Memory B cell (primary cell): ENCODE measurements around the gene TAGLN.
"Not testable (repeated sequence)": the region's sequence is repeated elsewhere in the genome, so short reads cannot be mapped to it uniquely, and the experiment has no call there.

Source experiments
- ATAC-seq: fragments of 150-1000 bp; cut with Tn5 transposase; 2 replicates; pipeline ENCODE4 v1.10.0; 2021; ENCODE audit warnings: low read depth, mild to moderate bottlenecking, moderate library complexity
- DNase-seq, 2 donors: peaks; one replicate each; pipeline ENCODE4 v3.0.0; 2022; ENCODE audit warnings: low spot score in 2 of 2
- H3K27ac Mint-ChIP-seq: one replicate; pipeline ENCODE4 v1.8.0; 2022; ENCODE audit warnings: mild to moderate bottlenecking, moderate library complexity, mixed read lengths
- H3K27me3 Mint-ChIP-seq: one replicate; pipeline ENCODE4 v1.8.0; 2022; ENCODE audit warnings: mixed read lengths
- H3K36me3 Mint-ChIP-seq: one replicate; pipeline ENCODE4 v1.8.0; 2022; ENCODE audit warnings: mild to moderate bottlenecking, mixed read lengths
- H3K4me1 Mint-ChIP-seq: one replicate; pipeline ENCODE4 v1.8.0; 2022; ENCODE audit warnings: mixed read lengths
- H3K4me3 Mint-ChIP-seq: one replicate; pipeline ENCODE4 v1.8.0; 2022; ENCODE audit warnings: mild to moderate bottlenecking, moderate library complexity, mixed read lengths
- H3K9me3 Mint-ChIP-seq: one replicate; pipeline ENCODE4 v1.8.0; 2022; ENCODE audit warnings: mixed read lengths

TAGLN gene

GRCh38 chr11:117197006-117197405 is 2.2 kb upstream of the TAGLN start:
- Mint-ChIP-seq H3K4me1 (peaks cover 20% of the 10 kb centered on the region), H3K36me3 (peaks cover 26% of the 10 kb centered on the region), H3K9me3 (no peaks in the 10 kb centered on the region), H3K27ac (peak overlapping the region; percentile 18), H3K4me3 (no peak overlapping the region), H3K27me3 (no peaks in the 10 kb centered on the region)
- ATAC-seq = no peak
- DNase-seq = no peak

GRCh38 chr11:117197516-117198456 is 1.4 kb upstream of the TAGLN start:
- no peaks in the 10 kb centered on the region for H3K27me3 Mint-ChIP-seq
- no peaks in the 10 kb centered on the region for H3K9me3 Mint-ChIP-seq
- H3K27ac Mint-ChIP-seq = peak overlapping the region; percentile 9
- no peak for DNase-seq
- H3K4me3 Mint-ChIP-seq = no peak overlapping the region
- ATAC-seq = peak; percentile 14
- peaks cover 24% of the 10 kb centered on the region for H3K36me3 Mint-ChIP-seq
- H3K4me1 Mint-ChIP-seq = peaks cover 20% of the 10 kb centered on the region

GRCh38 chr11:117198613-117199012 is 557 bp upstream of the TAGLN start:
- Mint-ChIP-seq H3K4me1 (peaks cover 18% of the 10 kb centered on the region), H3K4me3 (no peak overlapping the region), H3K9me3 (no peaks in the 10 kb centered on the region), H3K27me3 (no peaks in the 10 kb centered on the region), H3K36me3 (peaks cover 26% of the 10 kb centered on the region), H3K27ac (peak overlapping the region; percentile 9)
- DNase-seq (no peak), ATAC-seq (no peak)

- peak overlapping the region; percentile 36 for H3K27ac Mint-ChIP-seq
- ATAC-seq (no peak), DNase-seq (no peak)
- peaks cover 16% of the 10 kb centered on the region for H3K4me1 Mint-ChIP-seq
- no peaks in the 10 kb centered on the region for H3K9me3 Mint-ChIP-seq
- no peak overlapping the region for H3K4me3 Mint-ChIP-seq
- H3K27me3 Mint-ChIP-seq = no peaks in the 10 kb centered on the region
- peaks cover 27% of the 10 kb centered on the region for H3K36me3 Mint-ChIP-seq
Measured at GRCh38 chr11:117199916-117200812, 994 bp downstream of the TAGLN start.

GRCh38 chr11:117200813-117201657 is 1.9 kb downstream of the TAGLN start:
- ATAC-seq (no peak), DNase-seq (no peak)
- H3K27ac Mint-ChIP-seq = peak overlapping the region; percentile 36
- H3K4me3 Mint-ChIP-seq = no peak overlapping the region
- peaks cover 13% of the 10 kb centered on the region for H3K4me1 Mint-ChIP-seq
- H3K36me3 Mint-ChIP-seq = peaks cover 22% of the 10 kb centered on the region
- H3K9me3 Mint-ChIP-seq = no peaks in the 10 kb centered on the region
- H3K27me3 Mint-ChIP-seq = no peaks in the 10 kb centered on the region

GRCh38 chr11:117201658-117202305 is 2.6 kb downstream of the TAGLN start:
- H3K27ac Mint-ChIP-seq = no peak overlapping the region
- H3K9me3 Mint-ChIP-seq = no peaks in the 10 kb centered on the region
- H3K4me3 Mint-ChIP-seq = no peak overlapping the region
- ATAC-seq (no peak), DNase-seq (no peak)
- no peaks in the 10 kb centered on the region for H3K27me3 Mint-ChIP-seq
- peaks cover 22% of the 10 kb centered on the region for H3K36me3 Mint-ChIP-seq
- H3K4me1 Mint-ChIP-seq = peaks cover 13% of the 10 kb centered on the region

GRCh38 chr11:117202386-117203068 is 3.4 kb downstream of the TAGLN start:
- Mint-ChIP-seq H3K27ac (peak overlapping the region; percentile 67), H3K9me3 (no peaks in the 10 kb centered on the region), H3K36me3 (peaks cover 18% of the 10 kb centered on the region), H3K27me3 (no peaks in the 10 kb centered on the region), H3K4me1 (peaks cover 13% of the 10 kb centered on the region), H3K4me3 (no peak overlapping the region)
- DNase-seq = no peak
- ATAC-seq = no peak

- Mint-ChIP-seq H3K9me3 (no peaks in the 10 kb centered on the region), H3K4me1 (peaks cover 13% of the 10 kb centered on the region), H3K27me3 (no peaks in the 10 kb centered on the region), H3K36me3 (peaks cover 17% of the 10 kb centered on the region), H3K27ac (peak overlapping the region; percentile 67), H3K4me3 (no peak overlapping the region)
- DNase-seq = no peak
- no peak for ATAC-seq
Measured at GRCh38 chr11:117203069-117203407, 3.9 kb downstream of the TAGLN start.

- Mint-ChIP-seq H3K9me3 (no peaks in the 10 kb centered on the region), H3K4me1 (peaks cover 7% of the 10 kb centered on the region), H3K36me3 (peaks cover 21% of the 10 kb centered on the region), H3K27ac (peak overlapping the region; percentile 19), H3K4me3 (no peak overlapping the region), H3K27me3 (no peaks in the 10 kb centered on the region)
- ATAC-seq (no peak), DNase-seq (no peak)
Measured at GRCh38 chr11:117204283-117205080, 5.3 kb downstream of the TAGLN start.

GRCh38 chr11:117205211-117205818 is 6.1 kb downstream of the TAGLN start:
- Mint-ChIP-seq H3K4me3 (no peak overlapping the region), H3K4me1 (peaks cover 7% of the 10 kb centered on the region), H3K36me3 (peaks cover 21% of the 10 kb centered on the region), H3K27ac (peak overlapping the region; percentile 19), H3K27me3 (no peaks in the 10 kb centered on the region), H3K9me3 (no peaks in the 10 kb centered on the region)
- DNase-seq (no peak), ATAC-seq (no peak)

- H3K4me3 Mint-ChIP-seq, DNase-seq, H3K9me3 Mint-ChIP-seq, H3K4me1 Mint-ChIP-seq, ATAC-seq, H3K27ac Mint-ChIP-seq, H3K27me3 Mint-ChIP-seq: not testable (repeated sequence)
- H3K36me3 Mint-ChIP-seq = peaks cover 25% of the 10 kb centered on the region
Measured at GRCh38 chr11:117206111-117206510, 6.9 kb downstream of the TAGLN start.

GRCh38 chr11:117206859-117207258 is 7.7 kb downstream of the TAGLN start:
- H3K27ac Mint-ChIP-seq, H3K9me3 Mint-ChIP-seq, ATAC-seq, H3K4me1 Mint-ChIP-seq, H3K4me3 Mint-ChIP-seq, DNase-seq, H3K27me3 Mint-ChIP-seq: not testable (repeated sequence)
- H3K36me3 Mint-ChIP-seq = peaks cover 30% of the 10 kb centered on the region
